Activated naive CD4-positive, alpha-beta T cell treated with anti-CD3 and anti-CD28 coated beads for 36 hours (primary cell): ENCODE measurements around the gene PRDX6. TPM values are rescaled to one million over a fixed set of nuclear protein-coding genes. Genes with fewer than 3 reads are reported as not detected.

Experiments used
- CTCF ChIA-PET: fragments of 350-600 bp; sonication (Branson Sonifier 250); formaldehyde crosslinking; loops from one replicate; lab custom pipeline; 2021; ENCODE audit warnings: antibody characterized with exemption; lab: Charles Lee
- DNase-seq: peaks from one replicate; pipeline ENCODE4 v3.0.0-alpha.2; 2020
- H3K27ac Mint-ChIP-seq: one replicate; pipeline ENCODE4 v1.8.0; 2021; ENCODE audit warnings: mild to moderate bottlenecking, mixed read lengths
- H3K27me3 Mint-ChIP-seq: one replicate; pipeline ENCODE4 v1.8.0; 2021; ENCODE audit warnings: low read depth, mixed read lengths
- H3K36me3 Mint-ChIP-seq: one replicate; pipeline ENCODE4 v1.8.0; 2021; ENCODE audit warnings: low read depth, mixed read lengths
- H3K4me1 Mint-ChIP-seq: one replicate; pipeline ENCODE4 v1.8.0; 2021; ENCODE audit warnings: low read depth, mixed read lengths
- H3K4me3 Mint-ChIP-seq: one replicate; pipeline ENCODE4 v1.8.0; 2021; ENCODE audit warnings: mild to moderate bottlenecking, moderate library complexity, mixed read lengths
- H3K9me3 Mint-ChIP-seq: one replicate; pipeline ENCODE4 v1.8.0; 2021; ENCODE audit warnings: mixed read lengths
- intact Hi-C: fragments of 100-400 bp; cut with micrococcal nuclease; formaldehyde crosslinking; loops from one replicate; pipeline ENCODE4 v1.15.1; 2023
- total RNA-seq, 2 experiments: library from RNA; stranded (reverse); gene quantifications; one replicate each; pipeline ENCODE4 v1.2.3, GENCODE V29; 2021

The PRDX6 gene
- total RNA-seq, 2 experiments from 2014 or later: 147 to 150 TPM

- intact Hi-C loops: no loop called here
- peaks cover 40% of the 10 kb centered on the region for H3K4me1 Mint-ChIP-seq
- no peaks in the 10 kb centered on the region for H3K27me3 Mint-ChIP-seq
- H3K36me3 Mint-ChIP-seq: no peaks in the 10 kb centered on the region
- no peak overlapping the region for H3K27ac Mint-ChIP-seq
- no peaks in the 10 kb centered on the region for H3K9me3 Mint-ChIP-seq
- DNase-seq: no peak
- CTCF ChIA-PET: interaction anchor here (0.6 kb wide), 1 partner anchor 59 kb away, joined by 3 read pairs; no protein-coding TSS in a partner anchor
- H3K4me3 Mint-ChIP-seq: no peak overlapping the region
Measured at GRCh38 chr1:173530795-173531693, 53.9 kb downstream of the PRDX6 start.

GRCh38 chr1:173532237-173532636 lies 55.1 kb downstream of the PRDX6 start:
- H3K4me3 Mint-ChIP-seq: no peak overlapping the region

GRCh38 chr1:173536223-173536622 lies 59.1 kb downstream of the PRDX6 start:
- no peaks in the 10 kb centered on the region for H3K9me3 Mint-ChIP-seq
- CTCF ChIA-PET: interaction anchor here (0.6 to 0.8 kb wide), 2 partner anchors 13 to 630 kb away, joined by 3 to 6 read pairs; no protein-coding TSS in a partner anchor
- intact Hi-C loops: no loop called here
- no peak overlapping the region for H3K4me3 Mint-ChIP-seq
- H3K4me1 Mint-ChIP-seq: peaks cover 10% of the 10 kb centered on the region
- H3K27me3 Mint-ChIP-seq: no peaks in the 10 kb centered on the region
- no peaks in the 10 kb centered on the region for H3K36me3 Mint-ChIP-seq
- DNase-seq: no peak
- H3K27ac Mint-ChIP-seq: no peak overlapping the region

More at GRCh38 chr1:173532237-173532636, 55.1 kb downstream of the PRDX6 start:
- peaks cover 40% of the 10 kb centered on the region for H3K4me1 Mint-ChIP-seq
- H3K27ac Mint-ChIP-seq: no peak overlapping the region
- DNase-seq: no peak
- intact Hi-C loops: no loop called here
- CTCF ChIA-PET: no interaction called here
- H3K9me3 Mint-ChIP-seq: no peaks in the 10 kb centered on the region
- H3K36me3 Mint-ChIP-seq: no peaks in the 10 kb centered on the region
- no peaks in the 10 kb centered on the region for H3K27me3 Mint-ChIP-seq

Other genes with a start within 250 kb of the PRDX6 start
- not detected for gene SLC9C2, start 125.7 kb downstream of the PRDX6 start, total RNA-seq
- gene TEX50, start 158.0 kb downstream of the PRDX6 start, total RNA-seq: not detected
- gene ANKRD45, start 192.5 kb downstream of the PRDX6 start, total RNA-seq: not detected
- 10 to 100 TPM; 13.0 to 14.9 TPM for gene KLHL20, start 237.6 kb downstream of the PRDX6 start, total RNA-seq